Superior temporal gyrus (tissue), 1 donor: ENCODE measurements around the gene GTF2H2C.
"Not testable (repeated sequence)": the region's sequence is repeated elsewhere in the genome, so short reads cannot be mapped to it uniquely, and the experiment has no call there.

ENCODE experiments used
- DNase-seq: peaks from one replicate; pipeline ENCODE4 v3.0.0-alpha.2; 2016; ENCODE audit errors: extremely low spot score

GTF2H2C gene

DNA sequence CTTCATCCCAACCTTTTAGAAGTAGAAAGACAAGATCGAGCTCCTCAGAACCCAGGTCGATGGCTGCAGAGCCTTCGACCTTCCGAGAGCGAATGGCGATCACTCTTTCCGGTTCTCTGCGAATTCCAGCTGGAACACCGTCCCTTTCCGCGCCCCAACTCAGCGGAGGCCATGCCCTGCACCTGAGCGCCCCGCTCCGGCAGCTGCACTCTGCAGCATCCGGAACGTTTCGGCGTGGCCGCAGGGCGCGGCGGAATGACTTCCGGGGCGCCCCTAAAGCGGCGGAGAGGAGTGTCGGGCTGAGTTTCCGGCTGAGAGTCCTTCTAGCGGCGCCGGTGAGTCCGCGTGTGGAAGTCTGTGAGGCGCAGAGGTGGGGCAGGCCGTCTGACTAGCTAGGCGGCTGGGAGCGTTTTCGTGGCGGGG is at the start of gene GTF2H2C:
TSS of gene GTF2H2C (plus strand) at position 284 of the 423 bp plus-strand sequence. CDS start 4,942 bp downstream, outside the sequence.
- DNase-seq, result peak; percentile 53

DNA sequence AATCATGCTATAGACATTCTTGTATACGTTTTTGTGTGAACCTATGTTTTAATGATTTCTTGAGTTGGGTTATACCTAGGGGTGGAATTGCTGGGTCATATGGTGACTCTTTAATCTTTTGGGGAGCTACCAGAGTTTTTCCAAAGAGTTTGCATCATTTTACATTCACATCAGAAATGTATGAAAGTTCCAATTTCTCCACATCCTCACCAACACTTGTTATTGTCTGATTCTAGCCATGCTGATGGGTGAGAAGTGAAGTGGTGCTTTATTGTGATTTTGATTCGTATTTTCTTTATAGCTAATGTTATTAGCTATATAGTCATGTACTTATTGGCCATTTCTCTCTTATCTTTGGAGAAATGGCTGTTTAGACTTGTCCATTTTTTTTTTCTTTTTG is 49.3 kb upstream of the GTF2H2C start:
- no peak for DNase-seq

GRCh38 chr5:69512740-69513260 is 47.2 kb upstream of the GTF2H2C start:
- DNase-seq, result no peak

- not testable (repeated sequence) for DNase-seq
Measured at GRCh38 chr5:69515570-69515969, 44.4 kb upstream of the GTF2H2C start.

- DNase-seq, result no peak
Measured at GRCh38 chr5:69516769-69517168, 43.2 kb upstream of the GTF2H2C start.

DNA sequence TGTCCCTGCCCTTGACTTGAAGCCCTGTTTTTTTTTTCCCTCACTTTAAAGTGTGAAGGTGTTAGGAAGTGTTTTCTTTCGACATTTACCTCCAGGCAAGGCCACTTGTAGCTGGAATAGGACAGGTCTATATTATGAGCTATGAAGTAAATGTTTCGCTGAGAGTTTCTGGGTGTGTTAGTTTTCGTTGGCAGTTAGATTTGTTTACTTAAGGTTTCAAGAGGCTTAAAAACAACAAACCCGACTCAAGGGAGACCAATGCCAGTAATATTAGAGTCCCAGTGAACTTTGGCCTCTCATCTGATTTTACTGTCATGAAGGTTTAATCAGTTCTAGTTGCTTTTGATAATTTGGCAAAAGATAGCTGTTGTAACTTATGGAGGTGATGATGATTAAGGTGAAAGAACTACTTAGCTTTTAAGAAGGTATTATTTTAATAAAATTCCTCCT is 42.2 kb upstream of the GTF2H2C start:
- no peak for DNase-seq

- no peak for DNase-seq
Measured at GRCh38 chr5:69519285-69519684, 40.7 kb upstream of the GTF2H2C start.

DNA sequence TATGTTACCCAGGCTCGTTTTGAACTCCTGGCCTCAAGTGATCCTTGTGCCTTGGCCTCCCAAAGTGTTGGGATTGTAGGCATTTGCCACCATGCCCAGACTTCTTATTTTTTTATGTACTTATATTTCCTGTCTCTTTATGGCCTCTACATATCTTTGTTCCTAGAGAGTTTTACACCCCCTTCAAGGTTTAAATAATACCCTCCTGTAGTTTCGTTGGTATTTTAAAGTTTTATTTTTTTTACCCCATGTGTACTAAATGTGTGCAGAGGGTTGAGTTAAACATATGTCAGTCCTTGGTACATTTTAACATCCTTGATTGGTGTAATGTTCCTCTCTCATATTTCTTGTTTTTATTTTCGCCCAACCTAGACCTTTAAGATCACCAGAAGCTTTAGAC is 38.0 kb upstream of the GTF2H2C start:
- no peak for DNase-seq

- DNase-seq, result no peak
Measured at GRCh38 chr5:69525490-69525889, 34.5 kb upstream of the GTF2H2C start.

- no peak for DNase-seq
Measured at GRCh38 chr5:69526660-69527059, 33.3 kb upstream of the GTF2H2C start.

DNA sequence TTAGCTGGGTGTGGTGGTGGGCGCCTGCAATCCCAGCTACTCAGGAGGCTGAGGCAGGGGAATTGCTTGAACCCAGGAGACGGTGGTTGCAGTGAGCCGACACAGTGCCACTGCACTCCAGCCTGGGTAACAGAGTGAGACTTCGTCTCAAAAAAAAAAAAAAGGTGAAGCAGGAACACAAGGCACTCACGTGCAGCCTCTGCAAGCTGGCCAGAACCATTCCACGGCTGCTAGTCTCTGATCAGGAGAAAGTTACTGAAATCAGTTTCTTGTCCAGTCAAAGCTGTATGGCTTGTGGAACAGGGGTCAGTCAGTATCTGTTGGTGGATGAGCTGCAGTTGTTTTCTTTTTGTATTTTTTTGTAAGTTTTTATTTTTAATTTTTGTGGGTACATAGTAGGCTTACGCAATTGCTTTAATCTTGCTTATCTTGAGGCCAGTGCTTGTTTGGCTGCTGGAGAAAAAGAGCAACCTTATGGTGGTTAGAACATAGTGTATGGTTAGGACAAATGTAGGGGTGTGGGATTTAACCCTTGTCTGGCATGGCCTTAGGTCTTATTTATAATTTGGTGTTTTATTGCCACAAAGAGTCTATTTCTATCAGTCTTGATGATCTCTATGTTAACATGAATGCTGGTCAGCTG is 32.7 kb upstream of the GTF2H2C start:
- DNase-seq, result no peak

GRCh38 chr5:69528035-69528434 is 32.0 kb upstream of the GTF2H2C start:
- DNase-seq, result no peak

GRCh38 chr5:69528609-69529008 is 31.4 kb upstream of the GTF2H2C start:
- DNase-seq, result no peak

DNA sequence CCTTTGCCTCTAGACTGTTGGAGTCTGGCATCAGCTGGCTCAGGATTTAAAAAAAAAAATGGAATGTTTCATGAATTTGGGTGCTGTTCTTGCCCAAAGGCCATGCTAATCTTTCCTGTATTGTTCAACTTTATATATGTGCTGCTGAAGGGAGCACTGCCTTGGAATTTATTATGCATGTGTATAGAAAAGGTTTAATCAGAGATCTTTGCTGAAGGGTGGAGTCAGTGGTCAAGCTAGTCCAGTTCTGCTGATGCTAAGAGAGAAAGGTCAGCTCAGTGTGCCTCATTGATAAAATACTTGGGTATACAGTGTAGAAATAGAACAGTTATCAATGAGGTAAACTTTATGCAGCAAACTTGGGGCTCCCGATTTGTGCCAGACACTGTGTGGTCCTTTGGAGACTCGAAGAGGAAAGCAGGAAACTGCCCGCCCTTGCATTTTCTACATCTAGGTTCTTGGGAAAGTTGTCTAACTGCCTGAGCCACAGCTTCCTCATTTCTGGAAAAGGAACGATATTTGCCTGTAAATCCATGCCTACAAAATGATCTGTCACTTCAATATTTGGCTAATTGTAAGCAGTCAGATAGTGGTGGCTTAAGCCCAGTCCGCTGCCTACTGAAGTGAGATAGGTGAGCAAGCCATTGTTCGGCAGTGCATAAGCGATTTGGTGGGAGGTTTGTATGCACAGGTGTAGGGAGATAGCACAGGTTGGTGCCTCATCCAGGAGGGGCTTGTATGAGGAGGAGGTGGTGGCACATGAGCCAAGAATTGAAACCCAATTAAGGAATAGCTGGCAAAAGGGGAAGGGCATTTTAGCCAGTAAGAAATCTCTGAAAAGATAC is 29.2 kb upstream of the GTF2H2C start:
- DNase-seq, result no peak

DNA sequence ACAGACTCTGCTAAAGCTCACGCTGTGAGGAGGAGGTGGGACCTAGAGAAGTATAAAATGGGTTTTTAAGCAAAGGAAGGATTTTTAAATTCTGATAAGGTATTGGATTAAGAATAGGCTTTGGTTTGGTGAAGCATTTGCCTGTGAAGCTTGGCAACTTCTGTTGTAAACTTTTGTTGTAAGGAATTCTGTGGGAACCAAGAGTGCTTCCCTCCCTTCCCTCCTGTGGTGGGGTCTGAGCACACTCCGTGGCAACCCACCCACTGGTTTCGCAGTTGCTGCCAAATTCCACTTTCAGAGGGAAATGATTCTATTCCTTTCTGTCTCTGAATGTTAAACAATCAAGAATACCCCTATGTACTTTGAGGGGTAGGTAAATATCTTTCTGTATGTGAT is 28.6 kb upstream of the GTF2H2C start:
- DNase-seq, result no peak

DNA sequence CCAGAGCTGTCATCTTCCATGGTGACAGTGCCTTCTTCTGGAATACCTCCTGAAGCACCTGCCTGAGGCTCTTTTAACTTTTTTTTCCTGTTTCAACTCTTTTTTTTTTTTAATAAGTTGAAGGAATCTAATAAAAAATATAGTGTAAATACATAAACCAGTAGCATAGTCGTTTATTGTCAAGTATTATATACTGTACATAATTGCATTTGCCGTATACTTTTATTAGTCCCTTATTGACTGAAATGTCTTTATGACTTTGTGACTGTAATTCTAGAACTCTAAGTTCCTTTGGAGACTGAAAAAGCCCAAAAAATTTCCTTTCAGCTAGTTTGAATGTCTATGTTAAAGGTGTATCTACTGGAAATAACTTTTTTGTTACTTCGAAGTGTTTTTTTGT is 22.1 kb upstream of the GTF2H2C start:
- not testable (repeated sequence) for DNase-seq

- not testable (repeated sequence) for DNase-seq
Measured at GRCh38 chr5:69538735-69539134, 21.3 kb upstream of the GTF2H2C start.

DNA sequence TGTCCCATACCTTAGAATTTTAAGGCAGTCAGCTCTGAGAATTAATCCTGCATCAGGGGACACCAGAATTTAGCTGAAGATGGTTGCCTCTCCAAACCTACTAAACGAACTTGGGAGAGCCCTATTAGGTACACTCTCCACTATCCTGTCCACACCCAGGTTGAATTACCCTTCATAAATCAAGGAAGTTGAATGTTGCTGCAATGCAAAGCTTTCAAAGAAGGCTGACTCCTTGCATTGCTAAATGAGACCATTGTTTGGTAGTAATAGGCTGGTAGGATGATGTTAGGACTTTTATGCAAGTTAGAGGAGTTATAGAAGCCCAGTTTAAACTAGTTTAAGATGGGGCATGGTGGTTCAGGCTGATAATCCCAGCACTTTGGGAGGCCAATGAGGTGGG is 18.6 kb upstream of the GTF2H2C start:
- not testable (repeated sequence) for DNase-seq

- DNase-seq, result not testable (repeated sequence)
Measured at GRCh38 chr5:69542838-69543618, 17.0 kb upstream of the GTF2H2C start.

DNA sequence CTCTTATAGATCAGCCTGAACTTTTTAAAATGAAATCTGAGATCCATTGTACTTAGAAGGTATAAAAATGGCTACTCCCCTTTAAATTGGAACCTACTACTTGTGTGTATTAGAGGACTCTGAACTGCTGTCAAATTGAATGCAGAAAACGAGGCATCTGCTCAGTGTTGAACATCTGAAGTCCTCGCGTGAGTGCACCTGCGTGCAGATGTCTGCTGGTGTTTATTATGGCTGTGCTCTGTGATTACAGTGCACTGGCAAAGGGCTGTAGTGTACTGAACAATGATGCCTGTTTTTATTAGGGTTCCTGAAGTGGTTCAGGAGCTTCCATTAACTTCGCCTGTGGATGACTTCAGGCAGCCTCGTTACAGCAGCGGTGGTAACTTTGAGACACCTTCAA is 15.4 kb upstream of the GTF2H2C start:
- DNase-seq, result not testable (repeated sequence)

GRCh38 chr5:69560587-69561431 is 818 bp downstream of the GTF2H2C start:
- DNase-seq, result not testable (repeated sequence)
